Measurements from ENCODE around the gene AGAP2. TPM values are rescaled to one million over a fixed set of nuclear protein-coding genes. Genes with fewer than 3 reads are reported as not detected.

The AGAP2 gene
- total and polyA plus RNA-seq, 2 of the 8 experiments (the other 6 are each of a cell fraction or from before 2014, with no cell fraction given), result 1.5 TPM

- TF ChIP-seq CHD7 (IDR thresholded peaks at IDR 0.05; ENCODE audit: insufficient replicate concordance, low read length) (no peak), HDAC2 (IDR thresholded peaks at IDR 0.05; ENCODE audit: borderline replicate concordance in 1 of 2, low read depth in 2 of 2, low read length in 2 of 2) (no peak), TAF1 (IDR thresholded peaks at IDR 0.05; ENCODE audit: low read depth, low read length) (no peak)
Observed at GRCh38 chr12:57752668-57753000, 14.1 kb upstream of the AGAP2 start (continued).
